Body of pancreas (tissue), 4 donors: ENCODE measurements around the gene NEK10. TPM values are rescaled to one million over a fixed set of nuclear protein-coding genes. Genes with fewer than 3 reads are reported as not detected.

ENCODE experiments used
- ATAC-seq: fragments of 150-250 bp; one replicate; pipeline ENCODE4 v1.9.1; 2016
- DNase-seq, 4 donors: peaks; one replicate each; pipeline ENCODE4 v3.0.0-alpha.2; 2019
- H3K27ac ChIP-seq, 4 donors: fragments of 200-600 bp; sonication (generic); 1 replicate in 3 of 4; 2 replicates in 1 of 4; pipeline versions ENCODE4 v1.5.1 to v1.6.1; 2016 to 2019; ENCODE audit warnings: mild to moderate bottlenecking in 1 of 4, mixed read lengths in 1 of 4, moderate library complexity in 1 of 4
- H3K27me3 ChIP-seq, 2 donors: fragments of 200-600 bp; sonication (generic); one replicate each; pipeline ENCODE4 v1.6.0; 2016; ENCODE audit warnings: mild to moderate bottlenecking in 1 of 2
- H3K36me3 ChIP-seq, 2 donors: fragments of 200-600 bp; sonication (generic); replicated peaks in 1 of 2; 2 replicates each; pipeline ENCODE4 v1.5.1; 2016; ENCODE audit warnings: low read depth in 2 of 2; ENCODE audit not compliant: insufficient read depth in 1 of 2
- H3K4me1 ChIP-seq: fragments of 200-600 bp; sonication (generic); one replicate; pipeline ENCODE4 v1.6.0; 2016
- H3K4me3 ChIP-seq, 2 donors: fragments of 200-600 bp; sonication (generic); 1 replicate in 1 of 2; 2 replicates in 1 of 2; pipeline ENCODE4 v1.5.1; 2016 to 2019
- H3K9me3 ChIP-seq, 3 donors: fragments of 200-600 bp; sonication (generic); 1 replicate in 2 of 3; 2 replicates in 1 of 3; pipeline ENCODE4 v1.5.1; 2016
- CTCF ChIP-seq, 7 experiments: fragments of 450-650 bp in 4 of 7; fragments of 200-600 bp in 3 of 7; sonication (generic) in 3 of 7; IDR thresholded peaks; one replicate each; pipeline ENCODE4 v1.5.1; 2016 to 2019; ENCODE audit warnings: antibody characterized with exemption in 7 of 7
- POLR2A ChIP-seq, 3 donors: fragments of 450-650 bp; IDR thresholded peaks; one replicate each; pipeline ENCODE4 v1.6.1; 2016; ENCODE audit warnings: antibody characterized with exemption in 3 of 3, mild to moderate bottlenecking in 2 of 3
- WGBS, 2 donors: methylation state at CpG; one replicate each; pipeline ENCODE4 v1.1.5; 2017; 5-methylcytosine and 5-hydroxymethylcytosine counted together
- intact Hi-C: fragments of 100-400 bp; cut with DNase I; formaldehyde crosslinking; loops from one replicate; pipeline ENCODE4 v1.15.1; 2023
- total RNA-seq, 2 donors: library from RNA; depleted of rRNA; stranded (reverse); fragments of >200 nt; gene quantifications; one replicate each; pipeline ENCODE4 v1.1.0, GENCODE V29; 2016

NEK10 gene
- total RNA-seq, 2 donors from 2014 or later: 0.33 to 0.78 TPM

GRCh38 chr3:27081992-27082607, 287.1 kb downstream of the NEK10 start:
- WGBS, 2 donors: 34 to 47% methylated on average over 2 of the region's 2 CpGs
- TF ChIP-seq POLR2A (IDR thresholded peaks at IDR 0.05) (no peak), CTCF (IDR thresholded peaks at IDR 0.05) (no peak)
- Histone ChIP-seq H3K27ac (no peak overlapping the region), H3K36me3 (no peaks in the 10 kb centered on the region), H3K4me3 (no peak overlapping the region), H3K27me3 (no peaks in the 10 kb centered on the region), H3K9me3 (no peaks in the 10 kb centered on the region), H3K4me1 (no peaks in the 10 kb centered on the region)
- ATAC-seq (no peak), DNase-seq (no peak)
- intact Hi-C loops: no loop called here

- no peak for TF ChIP-seq CTCF (IDR thresholded peaks at IDR 0.05)
- TF ChIP-seq POLR2A (IDR thresholded peaks at IDR 0.05): no peak
- no peak for DNase-seq
- no peak overlapping the region for H3K4me3 ChIP-seq
- no peaks in the 10 kb centered on the region for H3K27me3 ChIP-seq
- ATAC-seq: no peak
- intact Hi-C loops: no loop called here
- no peaks in the 10 kb centered on the region for H3K4me1 ChIP-seq
- H3K36me3 ChIP-seq: no peaks in the 10 kb centered on the region
- no peak overlapping the region for H3K27ac ChIP-seq
- no peaks in the 10 kb centered on the region for H3K9me3 ChIP-seq
- 79 to 80% methylated on average over 5 of the region's 5 CpGs for WGBS, 2 donors
Observed at GRCh38 chr3:27081566-27081965, 287.6 kb downstream of the NEK10 start.

- H3K27ac ChIP-seq: no peak overlapping the region
- WGBS, 2 donors: 82 to 94% methylated on average over 2 of the region's 2 CpGs
- no peaks in the 10 kb centered on the region for H3K4me1 ChIP-seq
- DNase-seq (no peak), ATAC-seq (no peak)
- H3K27me3 ChIP-seq: no peaks in the 10 kb centered on the region
- no peaks in the 10 kb centered on the region for H3K9me3 ChIP-seq
- no peak for TF ChIP-seq CTCF (IDR thresholded peaks at IDR 0.05)
- no peak for TF ChIP-seq POLR2A (IDR thresholded peaks at IDR 0.05)
- intact Hi-C loops: no loop called here
- H3K36me3 ChIP-seq: no peaks in the 10 kb centered on the region
- H3K4me3 ChIP-seq: no peak overlapping the region
Observed at GRCh38 chr3:27080258-27080525, 289.0 kb downstream of the NEK10 start.

- H3K4me3 ChIP-seq: no peak overlapping the region
- no peaks in the 10 kb centered on the region for H3K27me3 ChIP-seq
- no peaks in the 10 kb centered on the region for H3K36me3 ChIP-seq
- ATAC-seq (no peak), DNase-seq (no peak)
- WGBS, 2 donors: 67 to 73% methylated on average over 5 of the region's 5 CpGs
- H3K27ac ChIP-seq: no peak overlapping the region
- H3K4me1 ChIP-seq: no peaks in the 10 kb centered on the region
- no peak for TF ChIP-seq CTCF (IDR thresholded peaks at IDR 0.05)
- no peak for TF ChIP-seq POLR2A (IDR thresholded peaks at IDR 0.05)
- intact Hi-C loops: no loop called here
- no peaks in the 10 kb centered on the region for H3K9me3 ChIP-seq
Observed at GRCh38 chr3:27079427-27080257, 289.5 kb downstream of the NEK10 start.
